Mesothelial cell of epicardium (in vitro differentiated cells): ENCODE results near the gene ZNF391. TPM values are rescaled to one million over a fixed set of nuclear protein-coding genes. Genes with fewer than 3 reads are reported as not detected.
"Not testable (repeated sequence)": the region's sequence is repeated elsewhere in the genome, so short reads cannot be mapped to it uniquely, and the experiment has no call there.

Source experiments
- DNase-seq, 2 experiments: peaks; one replicate each; pipeline ENCODE4 v3.0.0; 2021; ENCODE audit warnings: low spot score in 2 of 2; ENCODE audit not compliant: unreplicated experiment in 2 of 2
- H3K27ac Mint-ChIP-seq: 2 replicates; pipeline ENCODE4 v1.8.0; 2021; ENCODE audit warnings: mixed read lengths
- H3K27me3 Mint-ChIP-seq: 2 replicates; pipeline ENCODE4 v1.8.0; 2021; ENCODE audit warnings: low read depth, mixed read lengths
- H3K36me3 Mint-ChIP-seq: 2 replicates; pipeline ENCODE4 v1.8.0; 2021; ENCODE audit warnings: mixed read lengths
- H3K4me1 Mint-ChIP-seq: 2 replicates; pipeline ENCODE4 v1.8.0; 2021; ENCODE audit warnings: mixed read lengths
- H3K4me3 Mint-ChIP-seq: 2 replicates; pipeline ENCODE4 v1.8.0; 2021; ENCODE audit warnings: mild to moderate bottlenecking, moderate library complexity, mixed read lengths
- H3K9me3 Mint-ChIP-seq: 2 replicates; pipeline ENCODE4 v1.8.0; 2021; ENCODE audit warnings: mixed read lengths
- total RNA-seq: library from RNA; stranded (reverse); gene quantifications from 3 replicates; pipeline ENCODE4 v1.2.1, GENCODE V29; 2021
- TF ChIP-seq, protein P1 (sequence below): fragments of 200-600 bp; sonication (generic); IDR thresholded peaks from one replicate; pipeline ENCODE4 v1.5.0; 2021; ENCODE audit warnings: antibody characterized with exemption; ENCODE audit not compliant: unreplicated experiment

Gene ZNF391
- total RNA-seq, 1 donor from 2014 or later, result 10.8 TPM

DNA sequence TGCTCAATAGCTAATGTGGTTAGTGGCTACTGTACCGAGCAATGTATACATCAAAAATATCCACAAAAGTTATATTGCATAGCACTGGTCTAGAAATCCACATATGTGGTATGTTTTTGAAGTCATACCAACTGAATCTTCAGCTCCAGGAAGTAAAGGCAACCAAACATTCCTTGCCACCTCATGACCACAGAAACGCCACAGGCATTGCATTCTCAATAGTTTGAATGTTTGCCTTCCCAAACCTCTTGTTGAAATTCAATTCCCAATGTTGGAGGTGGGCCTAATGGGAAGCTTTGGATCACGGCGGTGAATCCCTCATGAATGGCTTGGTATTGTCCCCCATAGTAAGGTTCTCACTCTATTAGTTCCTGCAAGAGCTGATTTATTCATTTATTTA lies 18.2 kb upstream of the ZNF391 start:
- Mint-ChIP-seq H3K27me3 (no peaks in the 10 kb centered on the region), H3K4me1 (peaks cover 12% of the 10 kb centered on the region), H3K36me3 (peaks cover 22% of the 10 kb centered on the region), H3K4me3 (no peak overlapping the region), H3K9me3 (no peaks in the 10 kb centered on the region), H3K27ac (no peak overlapping the region)
- TF ChIP-seq, protein P1, sequence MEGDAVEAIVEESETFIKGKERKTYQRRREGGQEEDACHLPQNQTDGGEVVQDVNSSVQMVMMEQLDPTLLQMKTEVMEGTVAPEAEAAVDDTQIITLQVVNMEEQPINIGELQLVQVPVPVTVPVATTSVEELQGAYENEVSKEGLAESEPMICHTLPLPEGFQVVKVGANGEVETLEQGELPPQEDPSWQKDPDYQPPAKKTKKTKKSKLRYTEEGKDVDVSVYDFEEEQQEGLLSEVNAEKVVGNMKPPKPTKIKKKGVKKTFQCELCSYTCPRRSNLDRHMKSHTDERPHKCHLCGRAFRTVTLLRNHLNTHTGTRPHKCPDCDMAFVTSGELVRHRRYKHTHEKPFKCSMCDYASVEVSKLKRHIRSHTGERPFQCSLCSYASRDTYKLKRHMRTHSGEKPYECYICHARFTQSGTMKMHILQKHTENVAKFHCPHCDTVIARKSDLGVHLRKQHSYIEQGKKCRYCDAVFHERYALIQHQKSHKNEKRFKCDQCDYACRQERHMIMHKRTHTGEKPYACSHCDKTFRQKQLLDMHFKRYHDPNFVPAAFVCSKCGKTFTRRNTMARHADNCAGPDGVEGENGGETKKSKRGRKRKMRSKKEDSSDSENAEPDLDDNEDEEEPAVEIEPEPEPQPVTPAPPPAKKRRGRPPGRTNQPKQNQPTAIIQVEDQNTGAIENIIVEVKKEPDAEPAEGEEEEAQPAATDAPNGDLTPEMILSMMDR, result no peak
- DNase-seq, result no peak

DNA sequence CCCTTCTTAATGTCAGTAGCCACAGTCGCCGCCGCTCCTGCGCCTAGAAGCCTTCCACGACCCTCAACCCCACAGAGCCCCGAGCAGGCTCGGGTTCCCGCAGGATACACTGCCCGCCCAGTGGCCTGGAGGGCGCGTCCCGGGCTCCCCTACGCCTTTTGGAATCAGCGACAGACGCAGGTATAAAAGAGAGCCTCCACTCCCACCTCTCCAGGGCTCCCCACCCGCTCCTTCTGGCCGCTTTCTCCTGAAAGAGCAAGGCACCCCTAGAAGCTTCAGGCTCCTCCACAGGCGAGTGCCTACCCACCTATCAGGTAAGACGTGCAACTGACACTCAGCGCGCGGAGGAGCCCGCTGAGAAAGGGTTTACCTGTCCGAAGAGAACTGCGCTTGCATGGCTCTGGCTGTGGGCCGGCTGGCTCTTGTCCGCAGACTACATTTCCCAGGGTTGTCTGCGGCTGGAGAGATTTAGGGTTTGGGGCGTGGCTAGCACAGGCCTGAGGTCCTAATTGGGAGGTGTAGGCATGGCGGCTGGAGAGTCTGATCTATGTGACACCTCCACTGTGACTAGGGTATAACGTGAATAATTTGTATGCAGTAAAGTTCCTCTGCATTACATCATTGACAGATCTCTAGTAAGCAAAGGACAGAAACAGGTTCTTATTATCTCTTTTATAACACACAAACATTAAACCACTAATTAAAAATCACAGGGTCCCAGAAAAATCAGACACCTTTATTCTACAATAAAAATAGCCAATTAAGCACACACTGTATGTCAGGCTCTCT lies 13.5 kb upstream of the ZNF391 start:
- peak overlapping the region; percentile 97 for H3K4me3 Mint-ChIP-seq
- TF ChIP-seq, protein P1, result no peak
- DNase-seq, result peak; percentile 43 to 74
- peaks cover 24% of the 10 kb centered on the region for H3K4me1 Mint-ChIP-seq
- H3K9me3 Mint-ChIP-seq, result no peaks in the 10 kb centered on the region
- H3K27me3 Mint-ChIP-seq, result no peaks in the 10 kb centered on the region
- H3K36me3 Mint-ChIP-seq, result peaks cover 1% of the 10 kb centered on the region
- peak overlapping the region; percentile 81 for H3K27ac Mint-ChIP-seq

DNA sequence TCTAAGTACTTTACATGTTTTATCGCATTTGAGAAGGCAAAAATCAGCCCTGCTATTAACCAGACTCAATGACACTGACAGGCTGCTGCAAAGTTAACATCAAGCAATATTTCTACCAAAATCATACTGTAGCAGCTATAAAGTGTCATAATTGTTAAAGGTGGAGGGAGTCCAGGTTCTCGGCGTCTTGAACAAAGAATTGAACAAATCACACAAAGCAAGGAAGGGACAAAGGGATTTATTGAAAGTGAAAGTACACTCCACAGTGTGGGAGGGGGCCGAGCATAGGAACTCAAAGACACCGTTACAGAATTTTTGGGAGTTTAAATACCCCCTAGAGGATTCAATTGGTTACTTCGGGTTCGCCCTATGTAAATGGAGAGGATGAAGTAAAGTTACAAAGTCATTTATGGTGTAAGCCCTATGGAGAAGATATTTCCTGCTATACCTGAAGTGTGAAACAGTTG lies 12.9 kb upstream of the ZNF391 start:
- TF ChIP-seq, protein P1, result no peak
- H3K4me1 Mint-ChIP-seq, result peaks cover 26% of the 10 kb centered on the region

DNA sequence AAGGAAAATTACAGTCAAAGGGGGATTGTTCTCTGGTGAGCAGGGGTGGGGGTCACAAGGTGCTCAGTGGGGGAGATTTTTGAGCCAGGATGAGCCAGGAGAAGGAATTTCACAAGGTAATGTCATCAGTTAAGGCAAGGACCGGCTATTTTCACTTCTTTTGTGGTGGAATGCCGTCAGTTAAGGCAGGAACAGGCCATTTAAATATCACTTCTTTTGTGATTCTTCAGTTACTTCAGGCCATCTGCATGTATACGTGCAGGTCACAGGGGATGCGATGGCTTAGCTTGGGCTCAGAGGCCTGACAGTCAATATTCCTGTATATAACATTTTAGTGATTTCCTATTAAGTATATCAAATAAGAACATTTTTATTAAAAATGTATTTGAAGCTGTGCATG lies 10.2 kb upstream of the ZNF391 start:
- not testable (repeated sequence) for H3K27ac Mint-ChIP-seq, H3K36me3 Mint-ChIP-seq, DNase-seq, H3K27me3 Mint-ChIP-seq, H3K4me3 Mint-ChIP-seq
- peaks cover 12% of the 10 kb centered on the region for H3K9me3 Mint-ChIP-seq
- peaks cover 26% of the 10 kb centered on the region for H3K4me1 Mint-ChIP-seq

More for the DNA sequence above, 12.9 kb upstream of the ZNF391 start:
- Mint-ChIP-seq H3K9me3 (no peaks in the 10 kb centered on the region), H3K36me3 (peaks cover 1% of the 10 kb centered on the region), H3K27ac (peak overlapping the region; percentile 81), H3K4me3 (peak overlapping the region; percentile 97), H3K27me3 (no peaks in the 10 kb centered on the region)
- DNase-seq, result no peak

DNA sequence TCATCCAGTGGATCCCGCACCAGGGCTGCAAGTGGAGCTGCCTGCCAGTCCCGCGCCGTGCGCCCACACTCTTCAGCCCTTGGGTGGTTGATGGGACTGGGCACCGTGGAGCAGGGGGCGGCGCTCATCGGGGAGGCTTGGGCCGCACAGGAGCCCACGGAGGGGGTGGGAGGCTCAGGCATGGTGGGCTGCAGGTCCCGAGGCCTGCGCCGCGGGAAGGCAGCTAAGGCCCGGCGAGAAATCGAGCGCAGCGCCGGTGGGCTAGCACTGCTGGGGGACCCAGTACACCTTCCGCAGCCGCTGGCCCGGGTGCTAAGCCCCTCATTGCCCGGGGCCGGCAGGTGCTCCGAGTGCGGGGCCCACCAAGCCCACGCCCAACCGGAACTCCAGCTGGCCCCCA lies 7.6 kb upstream of the ZNF391 start:
- peaks cover 16% of the 10 kb centered on the region for H3K9me3 Mint-ChIP-seq
- not testable (repeated sequence) for H3K36me3 Mint-ChIP-seq, DNase-seq, H3K4me1 Mint-ChIP-seq, H3K27ac Mint-ChIP-seq, H3K27me3 Mint-ChIP-seq, H3K4me3 Mint-ChIP-seq

DNA sequence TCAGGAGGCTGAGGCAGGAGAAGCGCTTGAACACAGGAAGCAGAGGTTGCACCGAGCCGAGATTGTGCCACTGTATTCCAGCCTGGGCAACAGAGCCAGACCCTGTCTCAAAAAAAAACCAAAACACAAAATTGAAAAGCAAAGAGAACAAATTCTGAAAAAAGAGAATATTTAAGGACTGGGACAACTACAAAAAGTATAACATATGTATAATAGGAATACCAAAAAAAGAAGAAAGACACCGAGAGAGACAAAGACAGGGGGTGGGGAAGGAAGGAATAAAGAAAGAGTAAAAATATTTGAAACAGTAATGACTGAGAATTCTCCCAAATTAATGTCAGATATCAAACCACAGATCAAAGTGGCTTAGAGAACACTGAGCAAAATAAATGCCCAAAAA lies 5.5 kb upstream of the ZNF391 start:
- TF ChIP-seq, protein P1, result no peak
- peaks cover 16% of the 10 kb centered on the region for H3K9me3 Mint-ChIP-seq

More for the DNA sequence above, 5.5 kb upstream of the ZNF391 start:
- DNase-seq, result no peak
- Mint-ChIP-seq H3K4me1 (peaks cover 10% of the 10 kb centered on the region), H3K4me3 (no peak overlapping the region), H3K36me3 (peaks cover 3% of the 10 kb centered on the region), H3K27ac (no peak overlapping the region), H3K27me3 (peaks cover 2% of the 10 kb centered on the region)
